Mesothelial cell of epicardium (in vitro differentiated cells): ENCODE measurements around the gene KDELR3. TPM values are rescaled to one million over a fixed set of nuclear protein-coding genes. Genes with fewer than 3 reads are reported as not detected.
A peak's percentile ranks its signal among the peaks of the same experiment; 100 is the strongest.

Experiments
- DNase-seq, 2 experiments: peaks; one replicate each; pipeline ENCODE4 v3.0.0; 2021; ENCODE audit warnings: low spot score in 2 of 2; ENCODE audit not compliant: unreplicated experiment in 2 of 2
- H3K27ac Mint-ChIP-seq: 2 replicates; pipeline ENCODE4 v1.8.0; 2021; ENCODE audit warnings: mixed read lengths
- H3K27me3 Mint-ChIP-seq: 2 replicates; pipeline ENCODE4 v1.8.0; 2021; ENCODE audit warnings: low read depth, mixed read lengths
- H3K36me3 Mint-ChIP-seq: 2 replicates; pipeline ENCODE4 v1.8.0; 2021; ENCODE audit warnings: mixed read lengths
- H3K4me1 Mint-ChIP-seq: 2 replicates; pipeline ENCODE4 v1.8.0; 2021; ENCODE audit warnings: mixed read lengths
- H3K4me3 Mint-ChIP-seq: 2 replicates; pipeline ENCODE4 v1.8.0; 2021; ENCODE audit warnings: mild to moderate bottlenecking, moderate library complexity, mixed read lengths
- H3K9me3 Mint-ChIP-seq: 2 replicates; pipeline ENCODE4 v1.8.0; 2021; ENCODE audit warnings: mixed read lengths
- total RNA-seq: library from RNA; stranded (reverse); gene quantifications from 3 replicates; pipeline ENCODE4 v1.2.1, GENCODE V29; 2021
- TF ChIP-seq, protein P1 (sequence below): fragments of 200-600 bp; sonication (generic); IDR thresholded peaks from one replicate; pipeline ENCODE4 v1.5.0; 2021; ENCODE audit warnings: antibody characterized with exemption; ENCODE audit not compliant: unreplicated experiment

Gene KDELR3
- total RNA-seq, 1 donor from 2014 or later = 14.5 TPM

DNA sequence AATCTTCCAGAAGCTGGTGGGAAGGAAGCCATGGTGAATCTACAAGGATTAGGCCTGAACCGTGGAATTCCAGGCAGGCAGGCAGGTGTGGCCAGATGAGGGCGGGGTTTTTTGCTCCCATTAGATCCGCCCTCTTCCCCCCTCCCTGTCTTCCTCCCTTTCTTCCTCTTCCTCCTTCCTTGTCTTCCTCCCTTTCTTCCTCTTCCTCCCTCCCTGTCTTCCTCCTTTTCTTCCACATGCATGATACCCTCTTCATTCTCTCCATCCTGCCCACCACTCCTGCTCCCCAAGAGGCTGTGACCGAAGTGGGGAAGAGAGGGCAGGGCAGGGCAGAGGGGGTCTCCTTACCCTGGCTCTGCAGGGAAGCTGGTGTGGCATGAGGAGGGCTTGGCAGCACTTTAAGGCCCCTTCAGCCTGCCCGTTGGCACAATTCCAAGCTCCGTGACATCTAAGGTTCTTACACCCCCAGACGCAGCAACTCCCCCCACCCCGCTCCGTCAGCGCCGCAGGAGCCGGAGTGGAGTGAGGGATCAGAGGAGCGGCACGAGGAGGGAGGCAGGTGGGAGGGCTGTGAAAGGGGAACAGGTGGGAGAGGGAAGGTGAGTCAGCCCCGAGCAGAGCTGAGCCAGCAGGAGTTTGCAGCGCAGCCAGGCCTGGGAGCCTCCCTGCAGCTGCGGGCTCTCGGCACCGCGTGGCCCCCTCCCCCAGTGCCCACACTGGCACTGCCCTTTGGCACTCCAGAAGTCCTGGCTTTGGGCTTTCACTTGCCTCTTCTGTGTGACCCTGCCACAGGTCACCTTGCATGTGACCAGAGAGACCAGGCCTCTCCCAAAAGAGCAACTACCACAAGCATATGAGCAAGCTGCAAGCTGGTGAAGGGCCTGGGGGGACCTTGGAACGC is 45.0 kb upstream of the KDELR3 start:
- H3K36me3 Mint-ChIP-seq = no peaks in the 10 kb centered on the region
- peaks cover 12% of the 10 kb centered on the region for H3K4me1 Mint-ChIP-seq
- no peak overlapping the region for H3K4me3 Mint-ChIP-seq
- no peaks in the 10 kb centered on the region for H3K9me3 Mint-ChIP-seq
- TF ChIP-seq, protein P1, sequence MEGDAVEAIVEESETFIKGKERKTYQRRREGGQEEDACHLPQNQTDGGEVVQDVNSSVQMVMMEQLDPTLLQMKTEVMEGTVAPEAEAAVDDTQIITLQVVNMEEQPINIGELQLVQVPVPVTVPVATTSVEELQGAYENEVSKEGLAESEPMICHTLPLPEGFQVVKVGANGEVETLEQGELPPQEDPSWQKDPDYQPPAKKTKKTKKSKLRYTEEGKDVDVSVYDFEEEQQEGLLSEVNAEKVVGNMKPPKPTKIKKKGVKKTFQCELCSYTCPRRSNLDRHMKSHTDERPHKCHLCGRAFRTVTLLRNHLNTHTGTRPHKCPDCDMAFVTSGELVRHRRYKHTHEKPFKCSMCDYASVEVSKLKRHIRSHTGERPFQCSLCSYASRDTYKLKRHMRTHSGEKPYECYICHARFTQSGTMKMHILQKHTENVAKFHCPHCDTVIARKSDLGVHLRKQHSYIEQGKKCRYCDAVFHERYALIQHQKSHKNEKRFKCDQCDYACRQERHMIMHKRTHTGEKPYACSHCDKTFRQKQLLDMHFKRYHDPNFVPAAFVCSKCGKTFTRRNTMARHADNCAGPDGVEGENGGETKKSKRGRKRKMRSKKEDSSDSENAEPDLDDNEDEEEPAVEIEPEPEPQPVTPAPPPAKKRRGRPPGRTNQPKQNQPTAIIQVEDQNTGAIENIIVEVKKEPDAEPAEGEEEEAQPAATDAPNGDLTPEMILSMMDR = no peak
- no peaks in the 10 kb centered on the region for H3K27me3 Mint-ChIP-seq
- peak in 1 of 2 experiments; percentile 54 for DNase-seq
- peak overlapping the region; percentile 90 for H3K27ac Mint-ChIP-seq

- DNase-seq = no peak
- H3K27me3 Mint-ChIP-seq = no peaks in the 10 kb centered on the region
- peaks cover 12% of the 10 kb centered on the region for H3K4me1 Mint-ChIP-seq
- no peaks in the 10 kb centered on the region for H3K9me3 Mint-ChIP-seq
- TF ChIP-seq, protein P1 = no peak
- no peak overlapping the region for H3K4me3 Mint-ChIP-seq
- H3K27ac Mint-ChIP-seq = no peak overlapping the region
- no peaks in the 10 kb centered on the region for H3K36me3 Mint-ChIP-seq
Observed at GRCh38 chr22:38423512-38424503, 44.1 kb upstream of the KDELR3 start.

- Mint-ChIP-seq H3K4me1 (peaks cover 14% of the 10 kb centered on the region), H3K27me3 (no peaks in the 10 kb centered on the region), H3K4me3 (no peak overlapping the region), H3K9me3 (no peaks in the 10 kb centered on the region), H3K27ac (no peak overlapping the region), H3K36me3 (no peaks in the 10 kb centered on the region)
- DNase-seq = no peak
- TF ChIP-seq, protein P1 = no peak
Observed at GRCh38 chr22:38424525-38425080, 43.3 kb upstream of the KDELR3 start.

GRCh38 chr22:38426628-38427027 is 41.3 kb upstream of the KDELR3 start:
- TF ChIP-seq, protein P1 = no peak
- Mint-ChIP-seq H3K4me1 (peaks cover 14% of the 10 kb centered on the region), H3K36me3 (no peaks in the 10 kb centered on the region), H3K4me3 (no peak overlapping the region), H3K27me3 (no peaks in the 10 kb centered on the region), H3K9me3 (no peaks in the 10 kb centered on the region), H3K27ac (no peak overlapping the region)
- DNase-seq = no peak

DNA sequence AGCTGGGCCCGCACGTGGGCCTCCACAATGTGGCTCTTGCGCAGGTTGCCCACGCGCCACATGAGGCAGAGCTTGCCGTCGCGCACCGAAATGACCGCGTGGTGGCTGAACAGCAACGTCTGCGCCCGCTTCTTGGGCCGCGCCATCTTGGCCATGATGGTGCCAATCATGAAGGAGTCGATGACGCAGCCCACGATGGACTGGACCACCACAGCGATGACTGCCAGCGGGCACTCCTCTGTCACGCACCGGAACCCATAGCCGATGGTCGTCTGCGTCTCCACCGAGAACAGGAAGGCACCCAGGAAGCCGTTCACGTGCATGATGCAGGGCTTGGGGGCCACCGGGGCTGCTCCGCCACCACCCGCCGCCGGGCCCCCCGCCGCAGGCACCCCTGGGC is 40.4 kb upstream of the KDELR3 start:
- Mint-ChIP-seq H3K9me3 (no peaks in the 10 kb centered on the region), H3K27me3 (no peaks in the 10 kb centered on the region), H3K4me3 (no peak overlapping the region), H3K36me3 (no peaks in the 10 kb centered on the region), H3K4me1 (peaks cover 11% of the 10 kb centered on the region), H3K27ac (no peak overlapping the region)
- TF ChIP-seq, protein P1 = no peak
- DNase-seq = no peak
